ENCODE measurements around the gene MED8.

MED8 gene

GRCh38 chr1:43348343-43348808 lies 41.2 kb downstream of the MED8 start:
- peak; percentile 39 for ATAC-seq (ENCODE audit: low read depth)
- no peaks in the 10 kb centered on the region for H3K9me3 ChIP-seq (ENCODE audit: severe bottlenecking)

GRCh38 chr1:43346636-43347035 lies 43.0 kb downstream of the MED8 start:
- H3K4me1 ChIP-seq (ENCODE audit: insufficient read depth, poor library complexity, severe bottlenecking): peaks cover 5% of the 10 kb centered on the region
- no peak for ATAC-seq (ENCODE audit: low read depth)
- H3K36me3 ChIP-seq (ENCODE audit: low read depth): no peaks in the 10 kb centered on the region
- no peaks in the 10 kb centered on the region for H3K27me3 ChIP-seq (ENCODE audit: insufficient read depth, poor library complexity, severe bottlenecking)
- H3K9me3 ChIP-seq (ENCODE audit: severe bottlenecking): no peaks in the 10 kb centered on the region
- no peak overlapping the region for H3K27ac ChIP-seq (ENCODE audit: poor library complexity, severe bottlenecking)
- H3K4me3 ChIP-seq (ENCODE audit: severe bottlenecking): no peak overlapping the region
- no peak for DNase-seq (ENCODE audit: low spot score)
- TF ChIP-seq, protein P1, sequence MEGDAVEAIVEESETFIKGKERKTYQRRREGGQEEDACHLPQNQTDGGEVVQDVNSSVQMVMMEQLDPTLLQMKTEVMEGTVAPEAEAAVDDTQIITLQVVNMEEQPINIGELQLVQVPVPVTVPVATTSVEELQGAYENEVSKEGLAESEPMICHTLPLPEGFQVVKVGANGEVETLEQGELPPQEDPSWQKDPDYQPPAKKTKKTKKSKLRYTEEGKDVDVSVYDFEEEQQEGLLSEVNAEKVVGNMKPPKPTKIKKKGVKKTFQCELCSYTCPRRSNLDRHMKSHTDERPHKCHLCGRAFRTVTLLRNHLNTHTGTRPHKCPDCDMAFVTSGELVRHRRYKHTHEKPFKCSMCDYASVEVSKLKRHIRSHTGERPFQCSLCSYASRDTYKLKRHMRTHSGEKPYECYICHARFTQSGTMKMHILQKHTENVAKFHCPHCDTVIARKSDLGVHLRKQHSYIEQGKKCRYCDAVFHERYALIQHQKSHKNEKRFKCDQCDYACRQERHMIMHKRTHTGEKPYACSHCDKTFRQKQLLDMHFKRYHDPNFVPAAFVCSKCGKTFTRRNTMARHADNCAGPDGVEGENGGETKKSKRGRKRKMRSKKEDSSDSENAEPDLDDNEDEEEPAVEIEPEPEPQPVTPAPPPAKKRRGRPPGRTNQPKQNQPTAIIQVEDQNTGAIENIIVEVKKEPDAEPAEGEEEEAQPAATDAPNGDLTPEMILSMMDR (IDR thresholded peaks at IDR 0.05; ENCODE audit: poor library complexity, severe bottlenecking): no peak

More at GRCh38 chr1:43348343-43348808, 41.2 kb downstream of the MED8 start:
- Histone ChIP-seq H3K27me3 (ENCODE audit: insufficient read depth, poor library complexity, severe bottlenecking) (no peaks in the 10 kb centered on the region), H3K4me1 (ENCODE audit: insufficient read depth, poor library complexity, severe bottlenecking) (peaks cover 5% of the 10 kb centered on the region), H3K4me3 (ENCODE audit: severe bottlenecking) (peak overlapping the region; percentile 40), H3K27ac (ENCODE audit: poor library complexity, severe bottlenecking) (peak overlapping the region; percentile 71), H3K36me3 (ENCODE audit: low read depth) (no peaks in the 10 kb centered on the region)
- TF ChIP-seq, protein P1 (IDR thresholded peaks at IDR 0.05; ENCODE audit: poor library complexity, severe bottlenecking): no peak
- no peak for DNase-seq (ENCODE audit: low spot score)

GRCh38 chr1:43345120-43345519 lies 44.5 kb downstream of the MED8 start:
- H3K27ac ChIP-seq (ENCODE audit: poor library complexity, severe bottlenecking): no peak overlapping the region
- no peaks in the 10 kb centered on the region for H3K27me3 ChIP-seq (ENCODE audit: insufficient read depth, poor library complexity, severe bottlenecking)
- DNase-seq (ENCODE audit: low spot score): no peak
- ATAC-seq (ENCODE audit: low read depth): no peak
- TF ChIP-seq, protein P1 (IDR thresholded peaks at IDR 0.05; ENCODE audit: poor library complexity, severe bottlenecking): no peak
- no peak overlapping the region for H3K4me3 ChIP-seq (ENCODE audit: severe bottlenecking)
- peaks cover 5% of the 10 kb centered on the region for H3K4me1 ChIP-seq (ENCODE audit: insufficient read depth, poor library complexity, severe bottlenecking)
- H3K9me3 ChIP-seq (ENCODE audit: severe bottlenecking): no peaks in the 10 kb centered on the region
- H3K36me3 ChIP-seq (ENCODE audit: low read depth): no peaks in the 10 kb centered on the region

- Histone ChIP-seq H3K4me1 (ENCODE audit: insufficient read depth, poor library complexity, severe bottlenecking) (no peaks in the 10 kb centered on the region), H3K9me3 (ENCODE audit: severe bottlenecking) (no peaks in the 10 kb centered on the region), H3K27me3 (ENCODE audit: insufficient read depth, poor library complexity, severe bottlenecking) (no peaks in the 10 kb centered on the region), H3K36me3 (ENCODE audit: low read depth) (no peaks in the 10 kb centered on the region), H3K4me3 (ENCODE audit: severe bottlenecking) (no peak overlapping the region), H3K27ac (ENCODE audit: poor library complexity, severe bottlenecking) (no peak overlapping the region)
- ATAC-seq (ENCODE audit: low read depth) (no peak), DNase-seq (ENCODE audit: low spot score) (no peak)
- TF ChIP-seq, protein P1 (IDR thresholded peaks at IDR 0.05; ENCODE audit: poor library complexity, severe bottlenecking): no peak
Observed at GRCh38 chr1:43344267-43344850, 45.2 kb downstream of the MED8 start.

DNA sequence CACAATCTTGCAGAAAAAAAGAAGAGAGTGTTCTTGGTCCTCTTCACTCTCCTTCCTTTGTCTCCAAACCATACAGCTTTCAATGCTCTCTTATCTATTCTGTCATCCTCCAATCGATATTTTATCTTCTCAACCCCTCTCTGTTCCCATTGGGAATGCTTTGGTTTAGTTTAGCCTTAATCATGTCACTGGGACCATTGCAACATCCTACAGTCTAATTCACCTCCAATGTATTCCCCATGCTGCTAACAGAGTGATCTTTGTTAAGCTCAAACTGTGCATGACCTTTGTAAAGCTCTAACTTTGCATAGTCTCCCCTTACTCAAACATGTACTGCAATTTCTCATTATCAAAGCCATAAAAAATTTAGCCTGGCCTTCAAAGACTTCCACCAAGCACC lies 49.0 kb downstream of the MED8 start:
- Histone ChIP-seq H3K27me3 (ENCODE audit: insufficient read depth, poor library complexity, severe bottlenecking) (no peaks in the 10 kb centered on the region), H3K4me1 (ENCODE audit: insufficient read depth, poor library complexity, severe bottlenecking) (no peaks in the 10 kb centered on the region), H3K36me3 (ENCODE audit: low read depth) (no peaks in the 10 kb centered on the region), H3K9me3 (ENCODE audit: severe bottlenecking) (no peaks in the 10 kb centered on the region), H3K27ac (ENCODE audit: poor library complexity, severe bottlenecking) (no peak overlapping the region), H3K4me3 (ENCODE audit: severe bottlenecking) (no peak overlapping the region)
- ATAC-seq (ENCODE audit: low read depth) (no peak), DNase-seq (ENCODE audit: low spot score) (no peak)
- TF ChIP-seq, protein P1 (IDR thresholded peaks at IDR 0.05; ENCODE audit: poor library complexity, severe bottlenecking): no peak
